NCI-H748 (cell line): ENCODE data around the gene ENDOU.

Source experiments
- DNase-seq: peaks from one replicate; lab custom pipeline; 2025; ENCODE audit not compliant: unreplicated experiment; lab: John Stamatoyannopoulos, UW

Gene ENDOU

GRCh38 chr12:47722941-47723631, 2.2 kb downstream of the ENDOU start:
- DNase-seq: no peak

- DNase-seq: no peak
Observed at GRCh38 chr12:47722136-47722834, 3.0 kb downstream of the ENDOU start.

- DNase-seq: no peak
Observed at GRCh38 chr12:47721431-47721973, 3.8 kb downstream of the ENDOU start.

- DNase-seq: no peak
Observed at GRCh38 chr12:47718531-47718930, 6.8 kb downstream of the ENDOU start.

GRCh38 chr12:47717443-47718193, 7.7 kb downstream of the ENDOU start:
- peak; percentile 80 for DNase-seq

- DNase-seq: no peak
Observed at GRCh38 chr12:47717046-47717442, 8.2 kb downstream of the ENDOU start.

GRCh38 chr12:47715877-47716548, 9.3 kb downstream of the ENDOU start:
- no peak for DNase-seq

- peak; percentile 83 for DNase-seq
Observed at GRCh38 chr12:47715393-47715876, 9.9 kb downstream of the ENDOU start.

GRCh38 chr12:47714826-47715386, 10.4 kb downstream of the ENDOU start:
- DNase-seq: no peak

- no peak for DNase-seq
Observed at GRCh38 chr12:47712171-47712570, 13.1 kb downstream of the ENDOU start.

- DNase-seq: no peak
Observed at GRCh38 chr12:47711448-47711847, 13.8 kb downstream of the ENDOU start.

GRCh38 chr12:47710278-47710677, 15.0 kb downstream of the ENDOU start:
- no peak for DNase-seq

GRCh38 chr12:47709671-47710070, 15.6 kb downstream of the ENDOU start:
- DNase-seq: no peak

GRCh38 chr12:47709237-47709636, 16.1 kb downstream of the ENDOU start:
- DNase-seq: no peak

- DNase-seq: no peak
Observed at GRCh38 chr12:47707905-47708543, 17.3 kb downstream of the ENDOU start.

GRCh38 chr12:47707355-47707754, 17.9 kb downstream of the ENDOU start:
- no peak for DNase-seq

GRCh38 chr12:47705566-47706425, 19.5 kb downstream of the ENDOU start, which contains the start of gene RPAP3:
Gene RPAP3, minus strand, starts transcription at chr12:47706030. Its CDS starts 3,190 bp downstream, at chr12:47702840.
- DNase-seq: peak; percentile 94

- DNase-seq: no peak
Observed at GRCh38 chr12:47705229-47705565, 20.1 kb downstream of the ENDOU start.

- no peak for DNase-seq
Observed at GRCh38 chr12:47704719-47705118, 20.6 kb downstream of the ENDOU start.
